ENCODE results near the gene WRNIP1. TPM values are rescaled to one million over a fixed set of nuclear protein-coding genes. Genes with fewer than 3 reads are reported as not detected.

Gene WRNIP1
- total and polyA plus RNA-seq, 2 donors (not counting 1 experiment from before 2014, with no cell fraction given) = 29.7 to 40.8 TPM

DNA sequence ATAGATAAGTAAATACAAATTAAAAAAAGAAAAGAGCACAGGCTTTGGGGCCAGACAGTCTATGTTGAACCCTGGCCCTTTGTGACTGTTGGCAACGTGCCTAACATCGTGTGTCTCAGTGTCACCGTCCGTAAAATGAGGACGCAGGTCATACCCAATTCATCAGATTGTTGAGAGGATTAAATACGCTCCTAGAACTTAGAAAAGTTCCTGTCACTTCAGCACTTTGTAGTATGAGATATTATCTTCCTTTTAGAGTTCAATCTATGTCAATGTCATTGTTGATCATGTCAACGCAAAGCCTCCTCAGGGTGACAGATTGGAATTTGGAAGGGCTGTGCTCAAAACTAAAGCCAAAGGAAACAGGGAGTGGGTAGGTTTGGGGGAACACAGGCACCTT, 54.8 kb downstream of the WRNIP1 start:
- no peak overlapping the region for H3K9ac ChIP-seq (ENCODE audit: insufficient read depth, low read length)
- DNase-seq (ENCODE audit: low read depth in 2 of 2) = no peak
- H3K4me3 ChIP-seq (replicated peaks in 1 of 4; ENCODE audit: control extremely low read depth in 1 of 4, insufficient read depth in 1 of 4, low read depth in 3 of 4, low read length in 4 of 4) = no peak overlapping the region
- H3K27me3 ChIP-seq (ENCODE audit: control insufficient read depth, insufficient read depth, low read length) = no peaks in the 10 kb centered on the region
- no peaks in the 10 kb centered on the region for H3K9me3 ChIP-seq (ENCODE audit: control insufficient read depth, insufficient read depth, low read depth, low read length)
- H3K79me2 ChIP-seq (ENCODE audit: control insufficient read depth, insufficient read depth, low read length) = no peaks in the 10 kb centered on the region
- H4K20me1 ChIP-seq (ENCODE audit: control insufficient read depth, extremely low read depth, insufficient read depth, low read length) = no peaks in the 10 kb centered on the region
- H3K4me1 ChIP-seq (ENCODE audit: control insufficient read depth, extremely low read depth, insufficient read depth, low read length) = peaks cover 13% of the 10 kb centered on the region
- no peak overlapping the region for H3K27ac ChIP-seq (ENCODE audit: insufficient read depth, low read length)
- peaks cover 1% of the 10 kb centered on the region for H3K36me3 ChIP-seq (ENCODE audit: control insufficient read depth, insufficient read depth, low read length)
- TF ChIP-seq, protein P1, sequence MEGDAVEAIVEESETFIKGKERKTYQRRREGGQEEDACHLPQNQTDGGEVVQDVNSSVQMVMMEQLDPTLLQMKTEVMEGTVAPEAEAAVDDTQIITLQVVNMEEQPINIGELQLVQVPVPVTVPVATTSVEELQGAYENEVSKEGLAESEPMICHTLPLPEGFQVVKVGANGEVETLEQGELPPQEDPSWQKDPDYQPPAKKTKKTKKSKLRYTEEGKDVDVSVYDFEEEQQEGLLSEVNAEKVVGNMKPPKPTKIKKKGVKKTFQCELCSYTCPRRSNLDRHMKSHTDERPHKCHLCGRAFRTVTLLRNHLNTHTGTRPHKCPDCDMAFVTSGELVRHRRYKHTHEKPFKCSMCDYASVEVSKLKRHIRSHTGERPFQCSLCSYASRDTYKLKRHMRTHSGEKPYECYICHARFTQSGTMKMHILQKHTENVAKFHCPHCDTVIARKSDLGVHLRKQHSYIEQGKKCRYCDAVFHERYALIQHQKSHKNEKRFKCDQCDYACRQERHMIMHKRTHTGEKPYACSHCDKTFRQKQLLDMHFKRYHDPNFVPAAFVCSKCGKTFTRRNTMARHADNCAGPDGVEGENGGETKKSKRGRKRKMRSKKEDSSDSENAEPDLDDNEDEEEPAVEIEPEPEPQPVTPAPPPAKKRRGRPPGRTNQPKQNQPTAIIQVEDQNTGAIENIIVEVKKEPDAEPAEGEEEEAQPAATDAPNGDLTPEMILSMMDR (conservative IDR thresholded peaks at IDR 0.05 in 1 of 2, IDR thresholded peaks at IDR 0.05 in 1 of 2; ENCODE audit: low read depth in 1 of 2, low read length in 2 of 2) = no peak
- TF ChIP-seq EZH2 (IDR thresholded peaks at IDR 0.05; ENCODE audit: low read length, missing control alignments) = no peak
- H2AFZ ChIP-seq (ENCODE audit: low read length) = no peak overlapping the region
- H3K4me2 ChIP-seq (ENCODE audit: extremely low read depth, insufficient read depth, low read length) = no peak overlapping the region

DNA sequence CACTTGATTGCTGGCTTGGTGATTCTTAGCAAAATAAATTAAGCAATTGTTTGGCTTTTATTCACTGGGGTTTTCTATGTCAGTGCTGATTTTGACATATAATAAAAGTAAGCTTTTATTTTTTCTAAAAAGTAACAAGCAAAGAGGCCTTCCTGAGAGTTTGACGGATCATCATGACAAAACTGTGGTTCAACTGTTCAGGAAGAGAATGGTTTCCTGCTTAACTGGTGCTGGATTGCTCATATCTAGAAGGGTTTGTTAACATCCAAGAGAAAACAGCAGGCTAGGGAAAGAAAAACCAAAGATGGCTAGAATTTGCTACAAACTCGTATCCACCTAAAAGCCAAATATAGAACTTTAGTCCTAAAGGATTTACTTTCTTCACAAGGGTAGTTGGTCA, 55.2 kb downstream of the WRNIP1 start:
- peaks cover 1% of the 10 kb centered on the region for H3K36me3 ChIP-seq (ENCODE audit: control insufficient read depth, insufficient read depth, low read length)
- H3K27me3 ChIP-seq (ENCODE audit: control insufficient read depth, insufficient read depth, low read length) = no peaks in the 10 kb centered on the region
- TF ChIP-seq, protein P1 (conservative IDR thresholded peaks at IDR 0.05 in 1 of 2, IDR thresholded peaks at IDR 0.05 in 1 of 2; ENCODE audit: low read depth in 1 of 2, low read length in 2 of 2) = no peak
- no peak for TF ChIP-seq EZH2 (IDR thresholded peaks at IDR 0.05; ENCODE audit: low read length, missing control alignments)
- DNase-seq (ENCODE audit: low read depth in 2 of 2) = peak in 1 of 2 donors; percentile 46
- no peak overlapping the region for H3K4me3 ChIP-seq (replicated peaks in 1 of 4; ENCODE audit: control extremely low read depth in 1 of 4, insufficient read depth in 1 of 4, low read depth in 3 of 4, low read length in 4 of 4)
- no peaks in the 10 kb centered on the region for H4K20me1 ChIP-seq (ENCODE audit: control insufficient read depth, extremely low read depth, insufficient read depth, low read length)
- H3K27ac ChIP-seq (ENCODE audit: insufficient read depth, low read length) = no peak overlapping the region
- H3K4me2 ChIP-seq (ENCODE audit: extremely low read depth, insufficient read depth, low read length) = no peak overlapping the region
- no peak overlapping the region for H2AFZ ChIP-seq (ENCODE audit: low read length)
- H3K4me1 ChIP-seq (ENCODE audit: control insufficient read depth, extremely low read depth, insufficient read depth, low read length) = peaks cover 13% of the 10 kb centered on the region
- no peaks in the 10 kb centered on the region for H3K9me3 ChIP-seq (ENCODE audit: control insufficient read depth, insufficient read depth, low read depth, low read length)
- H3K79me2 ChIP-seq (ENCODE audit: control insufficient read depth, insufficient read depth, low read length) = no peaks in the 10 kb centered on the region
- H3K9ac ChIP-seq (ENCODE audit: insufficient read depth, low read length) = no peak overlapping the region

DNA sequence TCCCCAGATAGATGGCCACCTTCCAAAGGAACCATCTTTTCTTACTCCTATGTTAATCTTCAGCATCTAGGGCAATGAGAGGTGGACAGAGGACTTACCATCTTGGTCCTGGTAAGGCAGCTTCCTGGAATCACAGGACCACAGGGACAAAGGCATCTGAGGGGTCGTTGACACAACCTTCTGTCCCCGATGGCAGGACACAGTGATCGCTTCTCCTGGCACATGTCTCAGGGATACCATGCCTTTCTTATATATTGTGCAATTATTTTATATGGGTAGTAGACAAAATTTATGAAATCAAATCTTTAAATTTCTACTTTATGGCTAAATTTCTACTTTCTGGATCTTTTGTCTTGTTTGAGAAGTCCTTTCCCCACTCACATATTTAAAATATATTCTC, 56.4 kb downstream of the WRNIP1 start:
- Histone ChIP-seq H2AFZ (ENCODE audit: low read length) (no peak overlapping the region), H4K20me1 (ENCODE audit: control insufficient read depth, extremely low read depth, insufficient read depth, low read length) (no peaks in the 10 kb centered on the region), H3K27me3 (ENCODE audit: control insufficient read depth, insufficient read depth, low read length) (no peaks in the 10 kb centered on the region), H3K9ac (ENCODE audit: insufficient read depth, low read length) (no peak overlapping the region), H3K27ac (ENCODE audit: insufficient read depth, low read length) (no peak overlapping the region), H3K79me2 (ENCODE audit: control insufficient read depth, insufficient read depth, low read length) (no peaks in the 10 kb centered on the region), H3K4me1 (ENCODE audit: control insufficient read depth, extremely low read depth, insufficient read depth, low read length) (peaks cover 13% of the 10 kb centered on the region), H3K36me3 (ENCODE audit: control insufficient read depth, insufficient read depth, low read length) (peaks cover 1% of the 10 kb centered on the region), H3K9me3 (ENCODE audit: control insufficient read depth, insufficient read depth, low read depth, low read length) (no peaks in the 10 kb centered on the region), H3K4me3 (replicated peaks in 1 of 4; ENCODE audit: control extremely low read depth in 1 of 4, insufficient read depth in 1 of 4, low read depth in 3 of 4, low read length in 4 of 4) (no peak overlapping the region), H3K4me2 (ENCODE audit: extremely low read depth, insufficient read depth, low read length) (no peak overlapping the region)
- DNase-seq (ENCODE audit: low read depth in 2 of 2) = no peak
- TF ChIP-seq, protein P1 (conservative IDR thresholded peaks at IDR 0.05 in 1 of 2, IDR thresholded peaks at IDR 0.05 in 1 of 2; ENCODE audit: low read depth in 1 of 2, low read length in 2 of 2) = no peak
- TF ChIP-seq EZH2 (IDR thresholded peaks at IDR 0.05; ENCODE audit: low read length, missing control alignments) = no peak

All from fibroblast of lung (primary cell).